GM12878 (cell line): ENCODE measurements around the gene RINL. TPM values are rescaled to one million over a fixed set of nuclear protein-coding genes. Genes with fewer than 3 reads are reported as not detected.

Experiments used
- ATAC-seq: fragments of 200-7000 bp; cut with Tn5 transposase; 3 replicates; pipeline ENCODE4 v1.9.1; 2020; ENCODE audit warnings: mild to moderate bottlenecking, moderate library complexity
- BruUV-seq: library from RNA; stranded (reverse); fragments of 400-500 nt; replicated peaks from 2 replicates; lab custom pipeline; 2021; lab: Mats Ljungman, UMichigan
- CTCF ChIA-PET: fragments of 300-600 bp; sonication (Branson Sonifier 250); formaldehyde crosslinking; extraction: SDS; loops from one replicate; lab custom pipeline; 2021; ENCODE audit warnings: inconsistent platforms; lab: Yijun Ruan, JAX
- POLR2A ChIA-PET: fragments of 350-600 bp; formaldehyde crosslinking; extraction: SDS; loops from one replicate; lab custom pipeline; 2021; ENCODE audit warnings: inconsistent platforms; lab: Charles Lee
- RAD21 ChIA-PET: fragments of 300-600 bp; sonication (Branson Sonifier 250); formaldehyde crosslinking; loops from one replicate; lab custom pipeline; 2023; ENCODE audit warnings: antibody characterized with exemption; ENCODE audit not compliant: unreplicated experiment; lab: Charles Lee
- SMC1A ChIA-PET: fragments of 300-600 bp; sonication (Branson Sonifier 250); formaldehyde crosslinking; loops from one replicate; lab custom pipeline; 2023; ENCODE audit not compliant: unreplicated experiment, uncharacterized antibody; lab: Charles Lee
- DNase-seq: peaks from one replicate; pipeline ENCODE4 v3.0.0-alpha.2; 2011; ENCODE audit warnings: low read depth, low spot score
- FAIRE-seq: peaks from 3 replicates; lab custom pipeline; 2011; peaks lifted over from hg19 to GRCh38; lab: Jason Lieb, UNC
- H2AFZ ChIP-seq: 2 replicates; pipeline ENCODE4 v1.6.0; 2011; ENCODE audit warnings: low read depth, low read length, control low read depth; ENCODE audit not compliant: control insufficient read depth
- H3K27ac ChIP-seq: 2 replicates; pipeline ENCODE4 v1.5.1; 2011; ENCODE audit warnings: control low read depth; ENCODE audit not compliant: control insufficient read depth, insufficient read depth
- H3K27me3 ChIP-seq, 2 experiments: replicated peaks in 1 of 2; 2 replicates each; pipeline versions ENCODE4 v1.6.0 to v1.6.1; 2011; ENCODE audit warnings: low read length in 1 of 2; ENCODE audit not compliant: control insufficient read depth in 2 of 2, insufficient read depth in 2 of 2
- H3K36me3 ChIP-seq, 2 experiments: 2 replicates each; pipeline ENCODE4 v1.5.1; 2011; ENCODE audit warnings: low read length in 1 of 2; ENCODE audit not compliant: control insufficient read depth in 2 of 2, insufficient read depth in 2 of 2
- H3K4me1 ChIP-seq: 2 replicates; pipeline ENCODE4 v1.6.1; 2011; ENCODE audit warnings: mild to moderate bottlenecking, low read length, moderate library complexity, mixed read lengths; ENCODE audit not compliant: control insufficient read depth, insufficient read depth
- H3K4me2 ChIP-seq: 2 replicates; pipeline ENCODE4 v1.6.0; 2011; ENCODE audit warnings: control low read depth; ENCODE audit not compliant: control insufficient read depth, insufficient read depth
- H3K4me3 ChIP-seq: fragments of 200-600 bp; sonication (generic); 2 replicates; pipeline ENCODE4 v1.5.1; 2016
- H3K79me2 ChIP-seq: 2 replicates; pipeline ENCODE4 v1.6.0; 2011; ENCODE audit warnings: low read length; ENCODE audit not compliant: control insufficient read depth, insufficient read depth
- H3K9ac ChIP-seq: 2 replicates; pipeline ENCODE4 v1.8.0; 2011; ENCODE audit warnings: low read length, control low read depth, mixed read lengths; ENCODE audit not compliant: control insufficient read depth, insufficient read depth
- H3K9me3 ChIP-seq: replicated peaks from 3 replicates; pipeline ENCODE4 v1.5.1; 2011; ENCODE audit warnings: mild to moderate bottlenecking, low read length; ENCODE audit not compliant: control insufficient read depth, insufficient read depth
- H4K20me1 ChIP-seq: 2 replicates; pipeline ENCODE4 v1.6.0; 2011; ENCODE audit not compliant: control insufficient read depth, insufficient read depth
- BRCA1 ChIP-seq: IDR thresholded peaks from 2 replicates; pipeline ENCODE4 v1.6.1; 2011; ENCODE audit warnings: low read depth, low read length, improper control_type of control experiment
- PAX8 ChIP-seq: fragments of 450-650 bp; IDR thresholded peaks from 2 replicates; pipeline ENCODE4 v1.6.1; 2017; ENCODE audit warnings: mild to moderate bottlenecking, moderate library complexity
- POU2F2 ChIP-seq: IDR thresholded peaks from 3 replicates; pipeline ENCODE4 v1.6.1; 2011; ENCODE audit warnings: low read depth, mild to moderate bottlenecking, low read length, borderline replicate concordance
- RAD21 ChIP-seq: IDR thresholded peaks from 2 replicates; pipeline ENCODE4 v1.6.1; 2011; ENCODE audit warnings: mild to moderate bottlenecking, low read depth, low read length, moderate library complexity; ENCODE audit not compliant: insufficient read depth
- SREBF1 ChIP-seq: IDR thresholded peaks from 2 replicates; pipeline ENCODE4 v1.6.1; 2012; ENCODE audit warnings: mild to moderate bottlenecking, low read length
- TAF1 ChIP-seq: IDR thresholded peaks from 2 replicates; pipeline ENCODE4 v1.6.1; 2011; ENCODE audit warnings: mild to moderate bottlenecking, low read depth, low read length, borderline replicate concordance
- TBL1XR1 ChIP-seq: IDR thresholded peaks from 2 replicates; pipeline ENCODE4 v1.6.1; 2012; ENCODE audit warnings: low read depth, low read length, improper control_type of control experiment
- YY1 ChIP-seq: IDR thresholded peaks from 2 replicates; pipeline ENCODE4 v1.6.1; 2011; ENCODE audit warnings: low read depth, mild to moderate bottlenecking, low read length
- ZNF207 ChIP-seq: fragments of 450-650 bp; IDR thresholded peaks from 2 replicates; pipeline ENCODE4 v1.6.1; 2014; ENCODE audit warnings: antibody characterized with exemption, mild to moderate bottlenecking, borderline replicate concordance
- ZNF384 ChIP-seq: IDR thresholded peaks from 2 replicates; pipeline ENCODE4 v1.6.1; 2012; ENCODE audit warnings: low read depth, mild to moderate bottlenecking, low read length, improper control_type of control experiment, borderline replicate concordance
- ZNF622 ChIP-seq: fragments of 450-650 bp; IDR thresholded peaks from 2 replicates; pipeline ENCODE4 v1.6.1; 2017; ENCODE audit warnings: mild to moderate bottlenecking, inconsistent platforms
- WGBS: methylation state at CpG from one replicate; pipeline ENCODE4 v1.1.6; 2016; ENCODE audit warnings: low lambda C conversion rate; ENCODE audit not compliant: insufficient replicate concordance, insufficient coverage; ENCODE audit errors: missing lambda C conversion rate; 5-methylcytosine and 5-hydroxymethylcytosine counted together
- in situ Hi-C: fragments of 300-500 bp; cut with MboI; formaldehyde crosslinking; loops from 9 replicates; pipeline ENCODE4 v1.14.3; 2018; ENCODE audit warnings: mixed read lengths
- intact Hi-C: fragments of 100-400 bp; cut with micrococcal nuclease; formaldehyde crosslinking; loops from one replicate; pipeline ENCODE4 v1.14.2; 2022; ENCODE audit not compliant: unreplicated experiment
- polyA plus RNA-seq, 11 experiments: library from polyadenylated mRNA; depleted of rRNA in 4 of 11; unstranded in 6 of 11; stranded (reverse) in 5 of 11; fragments of >200 nt; fragmentation: Nextera tagmentation in 4 of 11; fragmentation: Illumina TruSeq in 1 of 11; extraction: Ambion mirVana in 4 of 11; extraction: Trizol in 1 of 11; gene quantifications; 1 replicate in 1 of 11; 2 replicates in 10 of 11; pipeline versions ENCODE4 v1.2.1 to v1.2.3, GENCODE V29; 2011 to 2016; ENCODE audit warnings: inconsistent platforms in 2 of 11, missing spikeins in 2 of 11, low read depth in 1 of 11
- total RNA-seq, 4 experiments: library from RNA; depleted of rRNA in 3 of 4; stranded (reverse); fragments of >200 nt in 3 of 4; fragmentation: Illumina TruSeq in 1 of 4; extraction: Trizol in 1 of 4; gene quantifications; 2 replicates each; pipeline versions ENCODE4 v1.2.1 to v1.2.3, GENCODE V29; 2013 to 2021
- TF ChIP-seq, protein P1 (sequence below): fragments of 450-650 bp; formaldehyde crosslinking; IDR thresholded peaks from 2 replicates; pipeline ENCODE4 v1.4.0; 2020; ENCODE audit warnings: mild to moderate bottlenecking, moderate library complexity
- TF ChIP-seq, protein P2 (sequence below): fragments of 450-650 bp; IDR thresholded peaks from 2 replicates; pipeline ENCODE4 v1.6.1; 2017; ENCODE audit warnings: mild to moderate bottlenecking, low read depth, inconsistent platforms; ENCODE audit not compliant: poor library complexity, severe bottlenecking
- TF ChIP-seq, protein P3 (sequence below): fragments of 450-650 bp; IDR thresholded peaks from 2 replicates; pipeline ENCODE4 v1.6.1; 2017; ENCODE audit warnings: low read depth, mild to moderate bottlenecking, moderate library complexity
- TF ChIP-seq, protein P4 (sequence below): IDR thresholded peaks from 2 replicates; pipeline ENCODE4 v1.6.1; 2011; ENCODE audit warnings: low read depth, low read length, improper control_type of control experiment, borderline replicate concordance

Gene RINL
- total and polyA plus RNA-seq, 10 of the 15 experiments (the other 5 are each of a cell fraction or from before 2014, with no cell fraction given) = 14.5 to 64.2 (median 47.6) TPM

DNA sequence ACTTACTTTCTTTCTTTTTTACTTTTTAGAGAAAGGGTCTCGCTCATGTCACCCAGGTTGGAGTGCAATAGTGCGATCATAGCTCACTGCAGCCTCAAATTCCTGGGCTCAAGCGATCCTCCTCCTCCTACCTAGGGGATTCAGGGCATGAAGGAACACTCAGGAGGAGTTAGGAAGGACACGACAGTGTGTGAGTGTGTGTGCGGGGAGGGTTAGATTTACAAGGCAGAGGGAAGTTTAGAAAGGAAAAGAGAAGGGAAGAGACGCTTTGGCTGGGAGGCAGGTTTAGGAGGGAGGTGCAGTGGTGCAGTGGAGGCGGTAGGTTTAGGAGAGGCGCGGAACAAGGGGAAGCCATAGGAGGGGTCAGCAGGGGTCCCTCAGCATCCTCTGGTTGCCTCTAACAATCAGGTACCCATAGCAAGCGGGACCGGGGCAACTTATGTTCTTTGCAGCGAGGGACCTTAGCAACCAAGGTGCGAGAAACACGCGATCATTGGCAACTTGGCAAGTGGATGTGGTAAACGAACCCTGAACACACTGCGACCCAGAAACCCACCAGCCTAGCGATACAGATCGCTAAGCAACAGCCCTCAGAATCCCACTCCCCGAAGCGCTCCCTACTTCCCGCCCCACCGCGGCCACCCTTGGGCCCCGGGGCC is 20.8 kb upstream of the RINL start:
- peaks cover 5% of the 10 kb centered on the region for H3K4me1 ChIP-seq
- no peaks in the 10 kb centered on the region for H4K20me1 ChIP-seq
- TSS peak; percentile 54 for BruUV-seq
- in situ Hi-C loops = no loop called here
- H3K36me3 ChIP-seq = no peaks in the 10 kb centered on the region
- peak overlapping the region; percentile 93 for H2AFZ ChIP-seq
- peak overlapping the region; percentile 98 for H3K4me2 ChIP-seq
- peak; percentile 4 for ATAC-seq
- peaks cover 22% of the 10 kb centered on the region for H3K79me2 ChIP-seq
- ChIA-PET SMC1A (no interaction called here), RAD21 (no interaction called here), POLR2A (no interaction called here), CTCF (interaction anchor here (0.6 kb wide), 1 partner anchor 35 kb away, joined by 3 read pairs; no protein-coding TSS in a partner anchor)
- no peak for DNase-seq
- H3K9me3 ChIP-seq = no peaks in the 10 kb centered on the region; the same call in 2 of the 3 replicates
- FAIRE-seq = no peak
- intact Hi-C loops = loop anchor here (1.0 to 2.0 kb wide), 2 partner anchors 20 to 49 kb away; partner anchors contain the start of gene RINL
- peak overlapping the region; percentile 78 for H3K4me3 ChIP-seq
- H3K27ac ChIP-seq = peak overlapping the region; percentile 57
- peak overlapping the region; percentile 75 for H3K9ac ChIP-seq
- no peaks in the 10 kb centered on the region for H3K27me3 ChIP-seq
- WGBS = 13% methylated on average over 25 of the region's 25 CpGs
- TF ChIP-seq PAX8 = no peak
- no peak for TF ChIP-seq RAD21
- no peak for TF ChIP-seq TAF1
- no peak for TF ChIP-seq YY1
- TF ChIP-seq, protein P1, sequence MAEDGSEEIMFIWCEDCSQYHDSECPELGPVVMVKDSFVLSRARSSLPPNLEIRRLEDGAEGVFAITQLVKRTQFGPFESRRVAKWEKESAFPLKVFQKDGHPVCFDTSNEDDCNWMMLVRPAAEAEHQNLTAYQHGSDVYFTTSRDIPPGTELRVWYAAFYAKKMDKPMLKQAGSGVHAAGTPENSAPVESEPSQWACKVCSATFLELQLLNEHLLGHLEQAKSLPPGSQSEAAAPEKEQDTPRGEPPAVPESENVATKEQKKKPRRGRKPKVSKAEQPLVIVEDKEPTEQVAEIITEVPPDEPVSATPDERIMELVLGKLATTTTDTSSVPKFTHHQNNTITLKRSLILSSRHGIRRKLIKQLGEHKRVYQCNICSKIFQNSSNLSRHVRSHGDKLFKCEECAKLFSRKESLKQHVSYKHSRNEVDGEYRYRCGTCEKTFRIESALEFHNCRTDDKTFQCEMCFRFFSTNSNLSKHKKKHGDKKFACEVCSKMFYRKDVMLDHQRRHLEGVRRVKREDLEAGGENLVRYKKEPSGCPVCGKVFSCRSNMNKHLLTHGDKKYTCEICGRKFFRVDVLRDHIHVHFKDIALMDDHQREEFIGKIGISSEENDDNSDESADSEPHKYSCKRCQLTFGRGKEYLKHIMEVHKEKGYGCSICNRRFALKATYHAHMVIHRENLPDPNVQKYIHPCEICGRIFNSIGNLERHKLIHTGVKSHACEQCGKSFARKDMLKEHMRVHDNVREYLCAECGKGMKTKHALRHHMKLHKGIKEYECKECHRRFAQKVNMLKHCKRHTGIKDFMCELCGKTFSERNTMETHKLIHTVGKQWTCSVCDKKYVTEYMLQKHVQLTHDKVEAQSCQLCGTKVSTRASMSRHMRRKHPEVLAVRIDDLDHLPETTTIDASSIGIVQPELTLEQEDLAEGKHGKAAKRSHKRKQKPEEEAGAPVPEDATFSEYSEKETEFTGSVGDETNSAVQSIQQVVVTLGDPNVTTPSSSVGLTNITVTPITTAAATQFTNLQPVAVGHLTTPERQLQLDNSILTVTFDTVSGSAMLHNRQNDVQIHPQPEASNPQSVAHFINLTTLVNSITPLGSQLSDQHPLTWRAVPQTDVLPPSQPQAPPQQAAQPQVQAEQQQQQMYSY (CRISPR knock-in tag) = no peak
- TF ChIP-seq POU2F2 = no peak
- 0 out of 2 replicates have a peak, but pooled peaks have one; percentile 37 for TF ChIP-seq ZNF207
- no peak for TF ChIP-seq TBL1XR1
- TF ChIP-seq, protein P2, sequence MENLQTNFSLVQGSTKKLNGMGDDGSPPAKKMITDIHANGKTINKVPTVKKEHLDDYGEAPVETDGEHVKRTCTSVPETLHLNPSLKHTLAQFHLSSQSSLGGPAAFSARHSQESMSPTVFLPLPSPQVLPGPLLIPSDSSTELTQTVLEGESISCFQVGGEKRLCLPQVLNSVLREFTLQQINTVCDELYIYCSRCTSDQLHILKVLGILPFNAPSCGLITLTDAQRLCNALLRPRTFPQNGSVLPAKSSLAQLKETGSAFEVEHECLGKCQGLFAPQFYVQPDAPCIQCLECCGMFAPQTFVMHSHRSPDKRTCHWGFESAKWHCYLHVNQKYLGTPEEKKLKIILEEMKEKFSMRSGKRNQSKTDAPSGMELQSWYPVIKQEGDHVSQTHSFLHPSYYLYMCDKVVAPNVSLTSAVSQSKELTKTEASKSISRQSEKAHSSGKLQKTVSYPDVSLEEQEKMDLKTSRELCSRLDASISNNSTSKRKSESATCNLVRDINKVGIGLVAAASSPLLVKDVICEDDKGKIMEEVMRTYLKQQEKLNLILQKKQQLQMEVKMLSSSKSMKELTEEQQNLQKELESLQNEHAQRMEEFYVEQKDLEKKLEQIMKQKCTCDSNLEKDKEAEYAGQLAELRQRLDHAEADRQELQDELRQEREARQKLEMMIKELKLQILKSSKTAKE = no peak
- TF ChIP-seq, protein P3, sequence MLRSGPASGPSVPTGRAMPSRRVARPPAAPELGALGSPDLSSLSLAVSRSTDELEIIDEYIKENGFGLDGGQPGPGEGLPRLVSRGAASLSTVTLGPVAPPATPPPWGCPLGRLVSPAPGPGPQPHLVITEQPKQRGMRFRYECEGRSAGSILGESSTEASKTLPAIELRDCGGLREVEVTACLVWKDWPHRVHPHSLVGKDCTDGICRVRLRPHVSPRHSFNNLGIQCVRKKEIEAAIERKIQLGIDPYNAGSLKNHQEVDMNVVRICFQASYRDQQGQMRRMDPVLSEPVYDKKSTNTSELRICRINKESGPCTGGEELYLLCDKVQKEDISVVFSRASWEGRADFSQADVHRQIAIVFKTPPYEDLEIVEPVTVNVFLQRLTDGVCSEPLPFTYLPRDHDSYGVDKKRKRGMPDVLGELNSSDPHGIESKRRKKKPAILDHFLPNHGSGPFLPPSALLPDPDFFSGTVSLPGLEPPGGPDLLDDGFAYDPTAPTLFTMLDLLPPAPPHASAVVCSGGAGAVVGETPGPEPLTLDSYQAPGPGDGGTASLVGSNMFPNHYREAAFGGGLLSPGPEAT = no peak
- no peak for TF ChIP-seq ZNF622
- no peak for TF ChIP-seq ZNF384
- TF ChIP-seq SREBF1 = no peak
- TF ChIP-seq, protein P4, sequence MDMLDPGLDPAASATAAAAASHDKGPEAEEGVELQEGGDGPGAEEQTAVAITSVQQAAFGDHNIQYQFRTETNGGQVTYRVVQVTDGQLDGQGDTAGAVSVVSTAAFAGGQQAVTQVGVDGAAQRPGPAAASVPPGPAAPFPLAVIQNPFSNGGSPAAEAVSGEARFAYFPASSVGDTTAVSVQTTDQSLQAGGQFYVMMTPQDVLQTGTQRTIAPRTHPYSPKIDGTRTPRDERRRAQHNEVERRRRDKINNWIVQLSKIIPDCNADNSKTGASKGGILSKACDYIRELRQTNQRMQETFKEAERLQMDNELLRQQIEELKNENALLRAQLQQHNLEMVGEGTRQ = no peak
- TF ChIP-seq BRCA1 = 0 out of 2 replicates have a peak, but pooled peaks have one; percentile 5
